HUES6 (cell line): Measurements from ENCODE around the gene PCDH1.

Experiments
- H3K27ac ChIP-seq: 2 replicates; pipeline ENCODE4 v1.7.0; 2013; ENCODE audit warnings: low read depth, mild to moderate bottlenecking, low read length, inconsistent platforms
- H3K27me3 ChIP-seq: 2 replicates; pipeline ENCODE4 v1.6.1; 2013; ENCODE audit warnings: low read length; ENCODE audit not compliant: control insufficient read depth, insufficient read depth
- H3K36me3 ChIP-seq: 2 replicates; pipeline ENCODE4 v1.6.1; 2013; ENCODE audit warnings: low read length; ENCODE audit not compliant: control insufficient read depth, insufficient read depth
- H3K4me1 ChIP-seq: 2 replicates; pipeline ENCODE4 v1.6.1; 2013; ENCODE audit warnings: low read length; ENCODE audit not compliant: control insufficient read depth, insufficient read depth
- H3K4me3 ChIP-seq: 2 replicates; pipeline ENCODE4 v1.5.1; 2013; ENCODE audit warnings: low read depth, low read length
- H3K9ac ChIP-seq: one replicate; pipeline ENCODE4 v1.6.1; 2013; ENCODE audit warnings: mild to moderate bottlenecking, low read length
- H3K9me3 ChIP-seq: 2 replicates; pipeline ENCODE4 v1.6.1; 2013; ENCODE audit warnings: low read depth, low read length; ENCODE audit not compliant: control insufficient read depth, insufficient read depth

PCDH1 gene

GRCh38 chr5:141878711-141879425 is 658 bp upstream of the PCDH1 start:
- Histone ChIP-seq H3K27ac (no peak overlapping the region), H3K36me3 (no peaks in the 10 kb centered on the region), H3K4me1 (peaks cover 67% of the 10 kb centered on the region), H3K9ac (peak overlapping the region; percentile 57), H3K27me3 (peaks cover 78% of the 10 kb centered on the region), H3K9me3 (no peaks in the 10 kb centered on the region), H3K4me3 (peak overlapping the region; percentile 56)

- peaks cover 65% of the 10 kb centered on the region for H3K4me1 ChIP-seq
- H3K9ac ChIP-seq = peak overlapping the region; percentile 88
- H3K36me3 ChIP-seq = no peaks in the 10 kb centered on the region
- peaks cover 70% of the 10 kb centered on the region for H3K27me3 ChIP-seq
- peak overlapping the region; percentile 73 for H3K4me3 ChIP-seq
- no peak overlapping the region for H3K27ac ChIP-seq
- no peaks in the 10 kb centered on the region for H3K9me3 ChIP-seq
These were observed 639 bp downstream of the PCDH1 start for GRCh38 chr5:141877356-141878185.

GRCh38 chr5:141876628-141877355 is 1.4 kb downstream of the PCDH1 start:
- Histone ChIP-seq H3K36me3 (no peaks in the 10 kb centered on the region), H3K27ac (peak overlapping the region; percentile 82)

DNA sequence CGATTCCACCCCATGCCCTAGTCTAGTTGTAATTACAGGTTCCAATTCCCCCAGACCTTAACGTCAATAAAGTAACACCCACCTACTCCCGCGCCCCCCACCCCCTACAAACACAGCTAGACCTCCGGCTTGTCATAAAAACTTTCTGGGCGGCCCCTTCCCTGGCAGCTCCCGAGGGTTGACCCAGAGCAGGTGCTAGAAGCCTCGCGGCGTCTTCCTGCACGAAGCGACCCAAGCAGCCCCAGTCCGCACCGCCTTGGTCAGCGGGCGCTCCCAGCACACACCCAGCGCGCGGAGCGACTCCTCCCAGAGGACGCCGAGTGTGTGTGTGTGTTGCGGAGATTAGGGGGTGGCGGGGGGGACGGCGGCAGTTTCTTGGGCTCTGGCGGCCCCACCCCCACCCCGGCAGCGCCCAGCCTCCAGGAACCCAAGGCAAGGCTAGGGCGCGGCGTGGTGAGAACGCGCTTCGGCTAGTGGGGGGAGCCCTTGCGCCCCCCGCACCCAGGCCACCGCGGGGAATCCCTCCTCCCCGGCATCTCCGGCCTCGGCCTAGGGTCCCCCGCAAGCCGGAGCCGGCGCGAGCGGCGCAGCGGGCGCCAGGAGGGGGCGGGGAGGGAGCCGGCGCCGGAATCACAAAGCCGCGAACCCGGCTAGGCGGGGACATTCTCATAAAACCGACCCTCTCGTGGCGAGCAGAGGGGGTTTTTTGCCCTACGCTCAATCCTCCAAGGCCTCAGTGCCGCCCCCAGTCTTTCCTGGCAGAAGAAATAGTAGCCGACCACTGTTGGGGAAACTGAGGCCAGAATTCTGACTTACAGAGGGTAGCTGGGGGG is 2.2 kb downstream of the PCDH1 start:
- H3K27ac ChIP-seq = peak overlapping the region; percentile 82
- H3K4me3 ChIP-seq = peak overlapping the region; percentile 73
- no peaks in the 10 kb centered on the region for H3K9me3 ChIP-seq
- no peaks in the 10 kb centered on the region for H3K36me3 ChIP-seq
- peaks cover 64% of the 10 kb centered on the region for H3K4me1 ChIP-seq
- peak overlapping the region; percentile 88 for H3K9ac ChIP-seq
- H3K27me3 ChIP-seq = peaks cover 61% of the 10 kb centered on the region

More at GRCh38 chr5:141876628-141877355, 1.4 kb downstream of the PCDH1 start:
- peak overlapping the region; percentile 73 for H3K4me3 ChIP-seq
- peak overlapping the region; percentile 88 for H3K9ac ChIP-seq
- H3K4me1 ChIP-seq = peaks cover 64% of the 10 kb centered on the region
- no peaks in the 10 kb centered on the region for H3K9me3 ChIP-seq
- H3K27me3 ChIP-seq = peaks cover 65% of the 10 kb centered on the region

DNA sequence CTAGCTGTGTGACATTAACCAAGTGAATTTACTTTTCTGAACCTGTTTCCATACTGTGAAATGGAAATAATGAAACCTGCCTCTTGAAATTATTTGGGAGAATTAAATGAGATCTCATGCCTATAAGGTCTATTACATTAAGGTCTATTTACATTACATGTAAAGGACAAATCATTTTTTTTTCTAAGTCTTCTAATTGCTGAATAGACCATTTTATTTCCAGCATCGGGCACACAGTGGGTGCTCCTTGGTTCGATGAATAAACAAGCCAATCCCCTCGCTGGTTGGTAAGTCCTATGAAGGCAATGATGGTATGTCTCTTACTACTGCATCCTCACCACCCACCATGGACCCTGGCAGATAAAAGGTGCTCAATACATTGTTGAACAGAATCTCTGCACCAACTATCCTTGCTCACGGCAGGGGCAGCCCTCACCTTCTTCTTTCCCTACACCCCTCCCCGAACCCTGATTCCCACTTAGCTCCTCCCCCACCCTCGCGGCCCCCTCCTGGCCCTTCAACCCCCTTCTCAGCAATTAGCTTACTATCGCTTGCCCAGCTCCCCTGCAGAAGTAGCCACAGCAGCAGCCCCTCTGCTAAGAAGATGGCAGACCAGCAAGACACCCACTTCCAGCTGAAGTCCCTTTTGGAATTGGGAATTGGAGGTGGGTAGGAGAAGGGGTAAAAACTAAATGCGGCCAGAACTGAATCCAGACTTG is 3.0 kb downstream of the PCDH1 start:
- Histone ChIP-seq H3K9me3 (no peaks in the 10 kb centered on the region), H3K36me3 (no peaks in the 10 kb centered on the region), H3K4me3 (peak overlapping the region; percentile 73), H3K27me3 (peaks cover 52% of the 10 kb centered on the region), H3K9ac (no peak overlapping the region), H3K27ac (no peak overlapping the region), H3K4me1 (peaks cover 64% of the 10 kb centered on the region)

DNA sequence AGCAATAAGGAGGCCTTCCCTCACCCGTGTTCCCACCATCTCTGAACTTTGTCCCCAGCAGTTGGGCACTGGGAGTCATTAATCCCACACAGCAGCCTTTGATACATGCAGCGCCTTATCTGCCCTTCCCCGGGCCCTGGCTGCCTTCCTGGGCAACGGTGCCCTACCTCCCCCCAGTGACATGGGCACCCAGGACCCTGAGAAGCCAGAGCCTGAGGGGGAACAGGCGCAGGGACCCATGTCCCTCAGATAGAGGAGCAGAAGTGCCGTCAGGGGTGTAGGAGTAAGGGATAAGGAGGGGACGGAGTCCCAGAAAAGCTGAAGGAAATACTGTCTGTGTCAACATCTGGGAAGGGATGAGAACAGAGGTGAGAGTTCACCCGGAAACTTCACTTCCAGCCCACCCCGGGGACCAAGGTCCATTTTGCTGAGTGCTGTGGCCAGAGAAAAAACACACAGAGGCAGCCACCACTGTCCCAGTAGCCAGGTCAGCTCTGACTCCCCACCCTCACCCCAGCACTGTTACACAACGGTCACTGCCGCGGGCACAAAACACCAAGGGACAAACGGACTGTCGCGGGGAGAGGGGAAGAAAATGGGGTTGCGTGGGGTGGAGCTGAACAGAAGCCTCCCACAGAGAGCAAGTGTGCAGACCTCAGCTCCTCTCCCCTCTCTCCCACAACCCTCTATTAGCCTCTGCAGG is 3.8 kb downstream of the PCDH1 start:
- peak overlapping the region; percentile 12; the same call in 1 of the 2 replicates for H3K4me3 ChIP-seq
- peaks cover 64% of the 10 kb centered on the region for H3K4me1 ChIP-seq
- H3K27me3 ChIP-seq = peaks cover 45% of the 10 kb centered on the region
- H3K9ac ChIP-seq = no peak overlapping the region
- no peak overlapping the region for H3K27ac ChIP-seq
- H3K9me3 ChIP-seq = no peaks in the 10 kb centered on the region
- peaks cover 3% of the 10 kb centered on the region; the same call in 1 of the 2 replicates for H3K36me3 ChIP-seq

- Histone ChIP-seq H3K9me3 (no peaks in the 10 kb centered on the region), H3K9ac (no peak overlapping the region), H3K27me3 (peaks cover 43% of the 10 kb centered on the region), H3K4me3 (no peak overlapping the region), H3K27ac (no peak overlapping the region), H3K4me1 (peaks cover 61% of the 10 kb centered on the region), H3K36me3 (peaks cover 9% of the 10 kb centered on the region)
These were observed 4.3 kb downstream of the PCDH1 start for GRCh38 chr5:141873933-141874261.

- H3K9ac ChIP-seq = peak overlapping the region; percentile 45
- peaks cover 20% of the 10 kb centered on the region for H3K36me3 ChIP-seq
- H3K27ac ChIP-seq = peak overlapping the region; percentile 78
- H3K4me1 ChIP-seq = peaks cover 59% of the 10 kb centered on the region
- no peaks in the 10 kb centered on the region for H3K9me3 ChIP-seq
- H3K4me3 ChIP-seq = peak overlapping the region; percentile 26; the same call in 1 of the 2 replicates
- H3K27me3 ChIP-seq = peaks cover 37% of the 10 kb centered on the region
These were observed 5.5 kb downstream of the PCDH1 start for GRCh38 chr5:141872496-141873356.

- peak overlapping the region; percentile 78; the same call in 1 of the 2 replicates for H3K27ac ChIP-seq
- peak overlapping the region; percentile 45 for H3K9ac ChIP-seq
- no peaks in the 10 kb centered on the region for H3K9me3 ChIP-seq
- peaks cover 29% of the 10 kb centered on the region for H3K36me3 ChIP-seq
- H3K27me3 ChIP-seq = peaks cover 29% of the 10 kb centered on the region
- H3K4me3 ChIP-seq = no peak overlapping the region
- H3K4me1 ChIP-seq = peaks cover 55% of the 10 kb centered on the region
These were observed 6.3 kb downstream of the PCDH1 start for GRCh38 chr5:141871870-141872269.
